Measurements from ENCODE around the gene PPP1R16B.

DNA sequence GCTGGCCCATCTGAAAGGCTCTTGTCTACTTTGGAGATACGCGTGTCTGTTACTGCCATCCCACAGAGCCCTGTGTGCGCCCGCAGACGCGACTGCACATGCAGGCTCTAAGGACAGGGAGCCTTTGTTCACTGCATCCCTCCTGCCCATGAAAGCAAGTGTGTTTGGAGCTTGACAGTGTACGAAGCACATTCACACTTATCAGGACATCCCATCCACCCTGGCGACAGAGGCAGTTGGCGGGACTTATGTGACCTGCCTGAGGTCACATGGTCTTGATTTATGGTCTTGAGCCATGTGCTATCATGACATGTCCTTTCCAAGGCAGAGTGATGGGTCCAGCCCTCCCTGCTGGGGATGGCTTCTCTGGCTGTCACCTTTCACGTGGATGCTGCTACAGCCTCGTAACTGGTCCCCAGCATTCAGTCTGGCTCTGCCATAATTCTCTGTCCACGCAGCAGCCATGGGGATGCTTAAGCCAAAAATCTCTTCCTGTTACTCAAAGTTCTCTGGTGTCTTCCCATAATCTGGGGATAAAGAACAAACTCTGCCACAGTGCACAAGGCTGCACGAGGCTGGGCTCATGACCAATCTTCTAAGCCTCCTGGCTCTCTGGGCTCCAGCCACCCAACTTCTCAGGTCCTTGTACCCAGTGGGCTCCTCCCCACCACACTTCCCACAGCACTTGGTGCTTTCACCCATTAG lies 84.4 kb downstream of the PPP1R16B start:
- TF ChIP-seq POLR2A (IDR thresholded peaks at IDR 0.05): no peak
- TF ChIP-seq CTCF (IDR thresholded peaks at IDR 0.05): no peak

Data from heart left ventricle (tissue), 13 donors.